ENCODE data around the gene CC2D2A.

DNA sequence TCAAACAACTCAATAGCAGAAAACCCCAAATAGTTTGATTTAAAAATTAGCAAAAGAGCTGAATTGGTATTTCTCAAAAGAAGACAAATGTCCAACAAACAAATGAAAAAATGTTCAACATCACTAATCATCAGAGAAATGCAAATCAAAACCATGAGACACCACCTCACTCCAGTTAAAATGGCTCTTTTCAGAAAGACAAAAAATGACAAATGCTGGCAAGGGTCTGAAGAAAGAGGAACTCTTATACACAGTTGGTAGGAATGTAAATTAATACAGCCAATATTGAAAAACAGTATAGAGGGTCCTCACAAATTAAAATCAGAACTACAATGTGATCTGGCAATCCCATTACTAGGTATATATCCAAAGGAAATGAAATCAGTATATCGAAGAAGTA, 115.1 kb downstream of the CC2D2A start:
- TF ChIP-seq, protein P1, sequence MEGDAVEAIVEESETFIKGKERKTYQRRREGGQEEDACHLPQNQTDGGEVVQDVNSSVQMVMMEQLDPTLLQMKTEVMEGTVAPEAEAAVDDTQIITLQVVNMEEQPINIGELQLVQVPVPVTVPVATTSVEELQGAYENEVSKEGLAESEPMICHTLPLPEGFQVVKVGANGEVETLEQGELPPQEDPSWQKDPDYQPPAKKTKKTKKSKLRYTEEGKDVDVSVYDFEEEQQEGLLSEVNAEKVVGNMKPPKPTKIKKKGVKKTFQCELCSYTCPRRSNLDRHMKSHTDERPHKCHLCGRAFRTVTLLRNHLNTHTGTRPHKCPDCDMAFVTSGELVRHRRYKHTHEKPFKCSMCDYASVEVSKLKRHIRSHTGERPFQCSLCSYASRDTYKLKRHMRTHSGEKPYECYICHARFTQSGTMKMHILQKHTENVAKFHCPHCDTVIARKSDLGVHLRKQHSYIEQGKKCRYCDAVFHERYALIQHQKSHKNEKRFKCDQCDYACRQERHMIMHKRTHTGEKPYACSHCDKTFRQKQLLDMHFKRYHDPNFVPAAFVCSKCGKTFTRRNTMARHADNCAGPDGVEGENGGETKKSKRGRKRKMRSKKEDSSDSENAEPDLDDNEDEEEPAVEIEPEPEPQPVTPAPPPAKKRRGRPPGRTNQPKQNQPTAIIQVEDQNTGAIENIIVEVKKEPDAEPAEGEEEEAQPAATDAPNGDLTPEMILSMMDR (conservative IDR thresholded peaks at IDR 0.05; ENCODE audit: low read depth, low read length) = no peak
- no peak for TF ChIP-seq EZH2 (IDR thresholded peaks at IDR 0.05; ENCODE audit: borderline replicate concordance, low read depth, low read length, poor library complexity, severe bottlenecking)
